Measurements from ENCODE around the gene DDOST. TPM values are rescaled to one million over a fixed set of nuclear protein-coding genes. Genes with fewer than 3 reads are reported as not detected.
"Not testable (repeated sequence)": the region's sequence is repeated elsewhere in the genome, so short reads cannot be mapped to it uniquely, and the experiment has no call there.

The DDOST gene
- total RNA-seq, 1 donor from 2014 or later = 246 TPM

- DNase-seq (ENCODE audit: low spot score) = no peak
Measured at GRCh38 chr1:20625176-20626097, 35.7 kb downstream of the DDOST start.

DNA sequence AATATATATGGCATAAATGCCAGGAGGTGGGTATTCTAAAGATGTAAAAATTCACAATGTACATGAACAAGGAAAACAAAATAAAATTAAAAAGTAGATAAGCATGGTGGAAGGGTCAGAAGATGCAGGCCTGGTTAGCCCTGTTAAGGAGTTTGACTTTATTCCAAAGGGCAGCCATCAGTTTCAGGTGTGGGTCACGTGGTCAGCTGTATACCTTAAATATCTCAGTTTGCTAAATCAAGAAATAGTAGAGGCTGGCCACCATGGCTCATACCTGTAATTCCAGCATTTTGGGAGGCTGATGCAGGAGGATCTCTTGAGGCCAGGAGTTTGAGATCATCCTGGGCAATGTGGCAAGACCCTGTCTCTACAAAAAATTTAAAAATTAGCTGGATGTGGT is 36.5 kb downstream of the DDOST start:
- no peak for DNase-seq (ENCODE audit: low spot score)

DNA sequence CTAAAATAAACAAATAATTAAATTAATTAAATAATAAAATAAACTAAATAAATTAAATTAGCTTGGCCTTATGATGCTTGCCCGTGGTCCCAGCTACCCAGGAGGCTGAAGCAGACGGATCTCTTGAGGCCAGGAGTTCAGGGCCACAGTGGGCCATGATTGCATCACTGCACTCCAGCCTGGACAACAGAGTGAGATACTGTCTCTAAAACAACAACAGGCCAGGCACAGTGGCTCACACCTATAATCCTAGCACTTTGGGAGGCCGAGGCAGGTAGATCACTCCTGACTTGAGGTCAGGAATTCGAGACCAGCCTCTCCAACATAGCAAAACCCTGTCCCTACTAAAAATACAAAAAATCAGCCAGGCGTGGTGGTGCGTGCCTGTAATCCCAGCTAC is 40.2 kb downstream of the DDOST start:
- no peak for DNase-seq (ENCODE audit: low spot score)

- no peak for DNase-seq (ENCODE audit: low spot score)
Measured at GRCh38 chr1:20619999-20620398, 41.2 kb downstream of the DDOST start.

GRCh38 chr1:20618550-20618949 is 42.6 kb downstream of the DDOST start:
- no peak for DNase-seq (ENCODE audit: low spot score)

GRCh38 chr1:20616847-20617487 is 44.2 kb downstream of the DDOST start:
- no peak for DNase-seq (ENCODE audit: low spot score)

DNA sequence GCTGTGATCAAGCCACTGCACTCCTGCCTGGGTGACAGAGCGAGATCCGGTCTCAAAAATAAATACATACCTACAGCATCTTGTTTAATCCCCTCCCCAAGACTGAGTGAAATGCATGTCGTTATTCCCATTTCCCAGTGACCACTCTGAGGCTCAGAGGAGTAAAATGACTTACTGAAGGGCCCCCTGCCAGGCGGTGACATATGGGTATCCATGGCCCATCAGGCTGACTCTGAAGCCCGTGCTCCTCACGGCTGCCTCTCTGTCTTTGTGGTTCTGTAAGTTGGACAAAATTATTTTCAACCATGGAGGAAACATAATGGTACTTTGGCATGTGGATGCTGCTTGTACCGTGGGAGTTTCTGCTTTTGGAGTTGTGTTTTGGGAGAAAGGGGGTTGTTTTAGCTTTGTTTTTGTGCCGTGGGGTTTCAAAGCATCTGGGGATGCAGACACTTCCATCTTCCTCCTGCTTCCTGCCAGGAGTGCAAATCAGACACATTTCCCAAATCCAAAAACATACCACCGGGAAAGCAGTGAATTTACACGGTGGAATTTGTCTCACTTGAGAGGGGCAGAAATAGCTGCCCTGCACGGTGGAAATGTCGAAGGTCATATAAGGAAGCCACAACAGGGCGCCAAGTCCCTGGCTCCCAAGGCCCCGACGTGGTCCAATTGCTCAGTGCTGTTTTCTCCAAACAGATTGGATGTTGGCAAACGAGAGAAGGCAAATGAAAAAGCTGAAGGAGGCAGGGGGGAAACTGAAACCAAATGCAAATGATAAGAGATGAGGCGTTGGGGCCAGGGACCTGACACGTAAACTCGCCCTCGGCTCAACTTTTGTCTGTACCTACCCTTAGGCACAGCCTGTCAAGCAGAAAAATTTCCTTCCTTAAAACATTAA is 45.0 kb downstream of the DDOST start:
- DNase-seq (ENCODE audit: low spot score) = no peak

GRCh38 chr1:20614131-20614579 is 47.0 kb downstream of the DDOST start:
- no peak for DNase-seq (ENCODE audit: low spot score)

- DNase-seq (ENCODE audit: low spot score) = no peak
Measured at GRCh38 chr1:20612221-20612746, 48.9 kb downstream of the DDOST start.

DNA sequence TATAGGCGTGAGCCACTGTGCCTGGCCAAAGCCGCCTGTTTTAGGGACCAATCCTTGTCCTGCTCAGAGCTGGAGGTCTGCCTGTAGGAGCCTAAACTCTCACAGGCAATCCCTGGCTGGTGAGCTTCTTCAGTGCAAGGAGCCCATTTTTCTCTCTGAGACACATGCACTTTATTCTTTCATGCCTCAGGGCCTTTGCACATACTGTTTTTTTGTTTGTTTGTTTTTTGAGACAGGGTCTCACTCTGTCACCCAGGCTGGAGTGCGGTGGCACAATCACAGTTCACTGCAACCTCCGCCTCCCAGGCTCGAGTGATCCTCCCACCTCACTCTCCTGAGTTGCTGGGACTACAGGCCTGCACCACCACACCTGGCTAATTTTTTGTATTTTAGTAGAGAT is 49.5 kb downstream of the DDOST start:
- no peak for DNase-seq (ENCODE audit: low spot score)

GRCh38 chr1:20610970-20611369 is 50.2 kb downstream of the DDOST start:
- DNase-seq (ENCODE audit: low spot score) = no peak

DNA sequence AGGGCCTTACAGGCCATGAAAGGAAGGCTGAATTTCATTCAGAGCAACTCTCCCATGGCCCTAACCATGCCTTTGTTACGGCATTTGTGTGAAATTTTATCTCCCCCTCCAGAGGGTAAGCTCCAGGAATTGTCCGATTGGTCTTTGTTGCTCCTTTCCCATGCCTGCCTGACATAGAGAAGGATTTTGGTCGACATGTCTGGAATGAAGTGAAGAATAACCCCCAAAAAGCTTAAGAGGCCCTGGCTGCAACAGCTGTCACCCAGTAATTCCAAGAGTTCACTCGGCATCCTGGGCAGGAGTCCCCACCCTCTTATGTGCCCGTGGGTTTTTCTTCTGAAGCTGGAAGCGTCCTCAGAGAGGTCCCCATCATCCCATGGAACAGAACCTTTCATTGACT is 51.6 kb downstream of the DDOST start:
- no peak for DNase-seq (ENCODE audit: low spot score)

- DNase-seq (ENCODE audit: low spot score) = not testable (repeated sequence)
Measured at GRCh38 chr1:20606801-20607570, 54.2 kb downstream of the DDOST start.

DNA sequence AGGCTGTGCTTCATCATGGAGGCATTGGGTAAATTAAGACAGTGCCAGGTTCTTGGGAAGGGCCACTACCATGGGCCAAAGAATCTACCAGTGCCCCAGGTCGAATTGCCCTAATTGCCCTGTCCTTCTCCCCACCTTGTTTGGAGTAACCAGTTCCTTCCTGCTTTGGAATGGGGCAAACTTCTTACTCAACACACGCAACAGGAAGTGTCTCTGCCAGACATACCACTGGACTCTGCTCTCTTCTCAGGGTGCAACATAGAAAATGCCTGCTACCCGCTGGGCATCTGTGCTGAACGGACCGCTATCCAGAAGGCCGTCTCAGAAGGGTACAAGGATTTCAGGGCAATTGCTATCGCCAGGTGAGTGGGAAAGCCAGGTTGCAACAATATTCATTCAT is 56.5 kb downstream of the DDOST start:
- no peak for DNase-seq (ENCODE audit: low spot score)

DNA sequence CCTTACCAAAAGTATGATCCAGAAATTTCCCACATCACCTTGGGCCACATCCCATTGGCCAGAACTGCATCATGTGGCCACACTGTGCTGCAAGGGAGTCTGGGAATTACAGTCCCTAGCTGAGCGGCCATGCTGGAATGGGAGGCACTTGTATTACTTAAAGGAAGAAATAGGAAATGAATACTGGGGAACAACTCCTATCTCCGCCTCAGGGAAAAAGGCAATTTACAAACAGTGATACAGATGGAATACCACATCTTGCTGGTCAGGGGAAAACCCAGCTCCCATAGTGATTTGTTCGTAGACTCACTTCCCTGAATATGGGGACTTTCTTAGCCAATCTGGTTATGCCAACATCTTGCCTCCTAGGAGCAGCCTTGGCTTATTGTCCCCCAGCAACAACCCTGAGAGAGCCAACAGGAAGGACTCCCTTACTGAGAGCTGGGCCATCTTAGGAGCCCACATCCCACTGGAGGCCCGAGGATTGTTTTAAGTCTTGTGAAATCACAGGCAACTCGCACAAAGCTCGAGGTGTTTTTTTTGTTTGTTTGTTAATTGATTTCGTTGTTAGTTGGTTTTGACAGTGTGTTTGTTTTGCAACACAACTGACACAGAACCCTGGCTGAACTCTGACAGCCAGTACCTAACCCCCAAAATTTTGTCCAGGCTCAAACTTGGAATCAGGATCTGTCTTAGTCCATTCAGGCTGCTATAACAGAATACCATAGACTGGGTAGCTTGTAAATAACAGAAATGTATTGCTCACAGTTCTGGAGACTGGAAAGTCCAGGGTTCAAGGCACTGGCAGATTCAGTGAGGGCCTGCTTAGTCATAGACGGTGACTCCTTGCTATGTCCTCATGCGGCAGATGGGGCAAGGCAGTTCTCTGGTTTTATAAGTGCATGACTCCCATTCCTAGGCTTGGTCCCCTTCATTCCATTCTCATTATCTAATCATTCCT is 57.4 kb downstream of the DDOST start:
- no peak for DNase-seq (ENCODE audit: low spot score)

GRCh38 chr1:20602851-20603450 is 58.2 kb downstream of the DDOST start:
- DNase-seq (ENCODE audit: low spot score) = no peak

Data from umbilical cord (tissue), 2 donors.